Adrenal gland (tissue), 5 donors: ENCODE measurements around the gene ZBTB8B.

Experiments used
- CTCF ChIP-seq, 6 experiments: fragments of 450-650 bp in 4 of 6; fragments of 200-600 bp in 2 of 6; sonication (generic) in 1 of 6; IDR thresholded peaks; 1 replicate in 5 of 6; 2 replicates in 1 of 6; pipeline versions ENCODE4 v1.5.1 to v1.8.0; 2016 to 2021; ENCODE audit warnings: antibody characterized with exemption in 6 of 6, mild to moderate bottlenecking in 2 of 6, moderate library complexity in 1 of 6
- POLR2A ChIP-seq, 2 donors: fragments of 450-650 bp; IDR thresholded peaks; one replicate each; pipeline ENCODE4 v1.6.1; 2017; ENCODE audit warnings: antibody characterized with exemption in 2 of 2, mild to moderate bottlenecking in 2 of 2, moderate library complexity in 1 of 2
- donor health status: DM: no; HTN: no; CAD: no.

GRCh38 chr1:32487182-32487581 lies 22.3 kb downstream of the ZBTB8B start:
- TF ChIP-seq CTCF (IDR thresholded peaks at IDR 0.05) (no peak), POLR2A (IDR thresholded peaks at IDR 0.05) (no peak)
